Body of pancreas (tissue), 4 donors: ENCODE measurements around the gene ADGRV1. TPM values are rescaled to one million over a fixed set of nuclear protein-coding genes. Genes with fewer than 3 reads are reported as not detected.
"Not testable (repeated sequence)": the region's sequence is repeated elsewhere in the genome, so short reads cannot be mapped to it uniquely, and the experiment has no call there.

Experiments used
- ATAC-seq: fragments of 150-250 bp; one replicate; pipeline ENCODE4 v1.9.1; 2016
- DNase-seq, 4 donors: peaks; one replicate each; pipeline ENCODE4 v3.0.0-alpha.2; 2019
- H3K27ac ChIP-seq, 4 donors: fragments of 200-600 bp; sonication (generic); 1 replicate in 3 of 4; 2 replicates in 1 of 4; pipeline versions ENCODE4 v1.5.1 to v1.6.1; 2016 to 2019; ENCODE audit warnings: mild to moderate bottlenecking in 1 of 4, mixed read lengths in 1 of 4, moderate library complexity in 1 of 4
- H3K27me3 ChIP-seq, 2 donors: fragments of 200-600 bp; sonication (generic); one replicate each; pipeline ENCODE4 v1.6.0; 2016; ENCODE audit warnings: mild to moderate bottlenecking in 1 of 2
- H3K36me3 ChIP-seq, 2 donors: fragments of 200-600 bp; sonication (generic); replicated peaks in 1 of 2; 2 replicates each; pipeline ENCODE4 v1.5.1; 2016; ENCODE audit warnings: low read depth in 2 of 2; ENCODE audit not compliant: insufficient read depth in 1 of 2
- H3K4me1 ChIP-seq: fragments of 200-600 bp; sonication (generic); one replicate; pipeline ENCODE4 v1.6.0; 2016
- H3K4me3 ChIP-seq, 2 donors: fragments of 200-600 bp; sonication (generic); 1 replicate in 1 of 2; 2 replicates in 1 of 2; pipeline ENCODE4 v1.5.1; 2016 to 2019
- H3K9me3 ChIP-seq, 3 donors: fragments of 200-600 bp; sonication (generic); 1 replicate in 2 of 3; 2 replicates in 1 of 3; pipeline ENCODE4 v1.5.1; 2016
- CTCF ChIP-seq, 7 experiments: fragments of 450-650 bp in 4 of 7; fragments of 200-600 bp in 3 of 7; sonication (generic) in 3 of 7; IDR thresholded peaks; one replicate each; pipeline ENCODE4 v1.5.1; 2016 to 2019; ENCODE audit warnings: antibody characterized with exemption in 7 of 7
- POLR2A ChIP-seq, 3 donors: fragments of 450-650 bp; IDR thresholded peaks; one replicate each; pipeline ENCODE4 v1.6.1; 2016; ENCODE audit warnings: antibody characterized with exemption in 3 of 3, mild to moderate bottlenecking in 2 of 3
- WGBS, 2 donors: methylation state at CpG; one replicate each; pipeline ENCODE4 v1.1.5; 2017; 5-methylcytosine and 5-hydroxymethylcytosine counted together
- intact Hi-C: fragments of 100-400 bp; cut with DNase I; formaldehyde crosslinking; loops from one replicate; pipeline ENCODE4 v1.15.1; 2023
- total RNA-seq, 2 donors: library from RNA; depleted of rRNA; stranded (reverse); fragments of >200 nt; gene quantifications; one replicate each; pipeline ENCODE4 v1.1.0, GENCODE V29; 2016

ADGRV1 gene
- total RNA-seq, 2 donors from 2014 or later = 19.2 to 21.4 TPM

GRCh38 chr5:91042936-91043255 is 484.3 kb downstream of the ADGRV1 start:
- Histone ChIP-seq H3K4me1 (no peaks in the 10 kb centered on the region), H3K36me3 (no peaks in the 10 kb centered on the region), H3K27ac (no peak overlapping the region), H3K4me3 (no peak overlapping the region), H3K9me3 (no peaks in the 10 kb centered on the region), H3K27me3 (no peaks in the 10 kb centered on the region)
- DNase-seq (no peak), ATAC-seq (no peak)
- WGBS, 2 donors = 20 to 40% methylated on average over 2 of the region's 2 CpGs
- TF ChIP-seq POLR2A (IDR thresholded peaks at IDR 0.05) (no peak), CTCF (IDR thresholded peaks at IDR 0.05) (no peak)
- intact Hi-C loops = no loop called here

- TF ChIP-seq CTCF (IDR thresholded peaks at IDR 0.05) = no peak
- no peak for TF ChIP-seq POLR2A (IDR thresholded peaks at IDR 0.05)
- intact Hi-C loops = no loop called here
- H3K9me3 ChIP-seq = no peaks in the 10 kb centered on the region
- no peak overlapping the region for H3K4me3 ChIP-seq
- H3K27me3 ChIP-seq = no peaks in the 10 kb centered on the region
- ATAC-seq (no peak), DNase-seq (no peak)
- no peaks in the 10 kb centered on the region for H3K36me3 ChIP-seq
- no peaks in the 10 kb centered on the region for H3K4me1 ChIP-seq
- H3K27ac ChIP-seq = no peak overlapping the region
Measured at GRCh38 chr5:91048073-91048472, 489.5 kb downstream of the ADGRV1 start.

GRCh38 chr5:91049112-91049511 is 490.5 kb downstream of the ADGRV1 start:
- DNase-seq (no peak), ATAC-seq (no peak)
- TF ChIP-seq CTCF (IDR thresholded peaks at IDR 0.05) (no peak), POLR2A (IDR thresholded peaks at IDR 0.05) (no peak)
- Histone ChIP-seq H3K27me3 (no peaks in the 10 kb centered on the region), H3K4me1 (no peaks in the 10 kb centered on the region), H3K4me3 (no peak overlapping the region), H3K9me3 (no peaks in the 10 kb centered on the region), H3K36me3 (no peaks in the 10 kb centered on the region), H3K27ac (no peak overlapping the region)
- intact Hi-C loops = no loop called here

GRCh38 chr5:91049800-91050199 is 491.2 kb downstream of the ADGRV1 start:
- intact Hi-C loops = no loop called here
- Histone ChIP-seq H3K4me3 (no peak overlapping the region), H3K27me3 (no peaks in the 10 kb centered on the region), H3K4me1 (no peaks in the 10 kb centered on the region), H3K36me3 (no peaks in the 10 kb centered on the region), H3K27ac (no peak overlapping the region), H3K9me3 (no peaks in the 10 kb centered on the region)
- ATAC-seq (no peak), DNase-seq (no peak)
- no peak for TF ChIP-seq POLR2A (IDR thresholded peaks at IDR 0.05)
- TF ChIP-seq CTCF (IDR thresholded peaks at IDR 0.05) = no peak
- 79 to 85% methylated on average over 2 of the region's 2 CpGs for whole genome bisulfite sequencing, 2 donors

- H3K27ac ChIP-seq, H3K36me3 ChIP-seq, intact Hi-C loops, DNase-seq, H3K4me1 ChIP-seq, H3K4me3 ChIP-seq, H3K9me3 ChIP-seq, ATAC-seq, H3K27me3 ChIP-seq: not testable (repeated sequence)
- WGBS, 2 donors = 93 to 95% methylated on average over 8 of the region's 8 CpGs
Measured at GRCh38 chr5:91052411-91052810, 493.8 kb downstream of the ADGRV1 start.
